ENCODE results near the gene B3GAT3.
"Not testable (repeated sequence)": the region's sequence is repeated elsewhere in the genome, so short reads cannot be mapped to it uniquely, and the experiment has no call there.

Gene B3GAT3

GRCh38 chr11:62616957-62617356 is 4.8 kb downstream of the B3GAT3 start:
- not testable (repeated sequence) for H3K27me3 ChIP-seq (ENCODE audit: insufficient read depth, low read length); H2AK5ac ChIP-seq (ENCODE audit: low read length); H3K4me3 ChIP-seq (ENCODE audit: low read depth, low read length); H4K8ac ChIP-seq (ENCODE audit: low read depth, low read length); H3K79me2 ChIP-seq (ENCODE audit: control insufficient read depth, insufficient read depth, low read length, poor library complexity); H2BK5ac ChIP-seq (ENCODE audit: low read depth, low read length, poor library complexity); H3K9ac ChIP-seq (ENCODE audit: low read length); H2AFZ ChIP-seq (ENCODE audit: insufficient read depth, low read length, poor library complexity); H3K9me3 ChIP-seq (ENCODE audit: insufficient read depth, low read depth, low read length); H3K14ac ChIP-seq (ENCODE audit: low read length); H3K18ac ChIP-seq (ENCODE audit: low read length); H2BK12ac ChIP-seq (ENCODE audit: low read length); H3K27ac ChIP-seq (ENCODE audit: low read depth, low read length); DNase-seq; H3K4ac ChIP-seq (ENCODE audit: low read depth, low read length); H2BK120ac ChIP-seq (ENCODE audit: insufficient read depth, low read length, poor library complexity); H4K12ac ChIP-seq (ENCODE audit: low read depth, low read length); H3K4me2 ChIP-seq (ENCODE audit: low read length); H4K91ac ChIP-seq (ENCODE audit: low read depth, low read length); H3K23ac ChIP-seq (ENCODE audit: low read length)
- peaks cover 7 to 11% of the 10 kb centered on the region in 2 experiments for H3K4me1 ChIP-seq (ENCODE audit: control insufficient read depth in 1 of 2, insufficient read depth in 2 of 2, low read length in 2 of 2)
- WGBS (ENCODE audit: extremely low coverage, insufficient coverage, insufficient read length) = no CpG with 5 or more reads among the region's 14 CpGs
- H3K36me3 ChIP-seq (ENCODE audit: control insufficient read depth in 1 of 2, insufficient read depth in 2 of 2, low read length in 2 of 2) = peaks cover 20% of the 10 kb centered on the region in 2 experiments
- H3K79me1 ChIP-seq (ENCODE audit: low read length) = peaks cover 12% of the 10 kb centered on the region

DNA sequence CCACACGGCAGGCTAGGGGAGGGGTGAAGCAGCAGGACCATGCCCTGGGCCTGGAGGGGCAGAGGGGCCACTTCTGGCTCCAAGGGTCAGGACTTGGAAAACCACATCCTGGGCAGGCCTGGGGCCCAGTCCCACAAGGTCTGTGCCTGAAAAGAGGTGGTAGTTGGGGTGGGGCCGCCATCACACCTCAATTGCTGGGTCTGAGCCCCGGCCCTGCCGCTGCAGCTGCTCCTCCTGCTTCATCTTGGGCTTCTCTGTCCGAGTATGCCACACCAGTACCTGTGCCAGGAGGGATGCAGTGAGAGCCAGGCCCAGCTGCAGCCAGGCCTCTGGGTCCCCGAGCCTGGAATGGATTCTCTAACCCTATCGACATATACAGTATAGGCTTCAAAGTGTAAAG is 6.3 kb downstream of the B3GAT3 start:
- Histone ChIP-seq H3K4me2 (ENCODE audit: low read length) (no peak overlapping the region), H3K18ac (ENCODE audit: low read length) (no peak overlapping the region), H3K79me1 (ENCODE audit: low read length) (peaks cover 14% of the 10 kb centered on the region), H2AFZ (ENCODE audit: insufficient read depth, low read length, poor library complexity) (no peak overlapping the region), H3K9ac (ENCODE audit: low read length) (no peak overlapping the region), H3K4me1 (ENCODE audit: control insufficient read depth in 1 of 2, insufficient read depth in 2 of 2, low read length in 2 of 2) (peaks cover 13 to 15% of the 10 kb centered on the region in 2 experiments), H4K12ac (ENCODE audit: low read depth, low read length) (no peak overlapping the region), H2BK12ac (ENCODE audit: low read length) (no peak overlapping the region), H3K14ac (ENCODE audit: low read length) (no peak overlapping the region), H3K4ac (ENCODE audit: low read depth, low read length) (no peak overlapping the region), H3K27me3 (ENCODE audit: insufficient read depth, low read length) (no peaks in the 10 kb centered on the region), H3K79me2 (ENCODE audit: control insufficient read depth, insufficient read depth, low read length, poor library complexity) (peaks cover 9% of the 10 kb centered on the region), H3K27ac (ENCODE audit: low read depth, low read length) (no peak overlapping the region), H4K8ac (ENCODE audit: low read depth, low read length) (no peak overlapping the region), H2BK5ac (ENCODE audit: low read depth, low read length, poor library complexity) (no peak overlapping the region), H3K36me3 (ENCODE audit: control insufficient read depth in 1 of 2, insufficient read depth in 2 of 2, low read length in 2 of 2) (peaks cover 24 to 27% of the 10 kb centered on the region in 2 experiments), H4K91ac (ENCODE audit: low read depth, low read length) (no peak overlapping the region), H3K4me3 (ENCODE audit: low read depth, low read length) (no peak overlapping the region), H2AK5ac (ENCODE audit: low read length) (no peak overlapping the region), H3K9me3 (ENCODE audit: insufficient read depth, low read depth, low read length) (peaks cover 2% of the 10 kb centered on the region), H3K23ac (ENCODE audit: low read length) (peak overlapping the region; percentile 35), H2BK120ac (ENCODE audit: insufficient read depth, low read length, poor library complexity) (no peak overlapping the region)
- WGBS (ENCODE audit: extremely low coverage, insufficient coverage, insufficient read length) = no CpG with 5 or more reads among the region's 7 CpGs
- DNase-seq = no peak

GRCh38 chr11:62614275-62614674 is 7.5 kb downstream of the B3GAT3 start:
- Histone ChIP-seq H2AK5ac (ENCODE audit: low read length) (no peak overlapping the region), H3K4me1 (ENCODE audit: control insufficient read depth in 1 of 2, insufficient read depth in 2 of 2, low read length in 2 of 2) (peaks cover 12 to 14% of the 10 kb centered on the region in 2 experiments), H3K79me1 (ENCODE audit: low read length) (peaks cover 14% of the 10 kb centered on the region), H4K12ac (ENCODE audit: low read depth, low read length) (peak overlapping the region; percentile 68), H3K79me2 (ENCODE audit: control insufficient read depth, insufficient read depth, low read length, poor library complexity) (peaks cover 9% of the 10 kb centered on the region), H3K14ac (ENCODE audit: low read length) (no peak overlapping the region), H4K91ac (ENCODE audit: low read depth, low read length) (no peak overlapping the region), H2BK5ac (ENCODE audit: low read depth, low read length, poor library complexity) (no peak overlapping the region), H2BK120ac (ENCODE audit: insufficient read depth, low read length, poor library complexity) (no peak overlapping the region), H3K9ac (ENCODE audit: low read length) (no peak overlapping the region), H3K4me3 (ENCODE audit: low read depth, low read length) (no peak overlapping the region), H3K4ac (ENCODE audit: low read depth, low read length) (no peak overlapping the region), H3K18ac (ENCODE audit: low read length) (no peak overlapping the region), H3K36me3 (ENCODE audit: control insufficient read depth in 1 of 2, insufficient read depth in 2 of 2, low read length in 2 of 2) (peaks cover 31 to 32% of the 10 kb centered on the region in 2 experiments), H3K27me3 (ENCODE audit: insufficient read depth, low read length) (no peaks in the 10 kb centered on the region), H3K9me3 (ENCODE audit: insufficient read depth, low read depth, low read length) (peaks cover 2% of the 10 kb centered on the region), H4K8ac (ENCODE audit: low read depth, low read length) (no peak overlapping the region), H2BK12ac (ENCODE audit: low read length) (no peak overlapping the region), H3K23ac (ENCODE audit: low read length) (no peak overlapping the region), H3K4me2 (ENCODE audit: low read length) (no peak overlapping the region), H3K27ac (ENCODE audit: low read depth, low read length) (no peak overlapping the region), H2AFZ (ENCODE audit: insufficient read depth, low read length, poor library complexity) (no peak overlapping the region)
- peak; percentile 42 to 51 for DNase-seq
- WGBS (ENCODE audit: extremely low coverage, insufficient coverage, insufficient read length) = no CpG with 5 or more reads among the region's 8 CpGs

DNA sequence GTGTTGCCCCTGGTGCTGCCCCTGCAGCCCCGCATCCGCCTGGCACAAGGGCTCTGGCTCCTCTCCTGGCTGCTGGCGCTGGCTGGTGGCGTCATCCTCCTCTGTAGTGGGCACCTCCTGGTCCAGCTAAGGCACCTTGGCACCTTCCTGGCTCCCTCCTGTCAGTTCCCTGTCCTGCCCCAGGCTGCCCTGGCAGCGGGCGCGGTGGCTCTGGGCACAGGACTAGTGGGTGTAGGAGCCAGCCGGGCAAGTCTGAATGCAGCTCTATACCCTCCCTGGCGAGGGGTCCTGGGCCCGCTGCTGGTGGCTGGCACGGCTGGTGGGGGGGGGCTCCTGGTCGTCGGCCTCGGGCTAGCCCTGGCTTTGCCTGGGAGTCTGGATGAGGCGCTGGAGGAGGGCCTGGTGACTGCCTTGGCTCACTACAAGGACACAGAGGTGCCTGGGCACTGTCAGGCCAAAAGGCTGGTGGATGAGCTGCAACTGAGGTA is 8.5 kb downstream of the B3GAT3 start:
- no peaks in the 10 kb centered on the region for H3K27me3 ChIP-seq (ENCODE audit: insufficient read depth, low read length)
- WGBS (ENCODE audit: extremely low coverage, insufficient coverage, insufficient read length) = no CpG with 5 or more reads among the region's 15 CpGs

More for the DNA sequence above, 8.5 kb downstream of the B3GAT3 start:
- Histone ChIP-seq H3K14ac (ENCODE audit: low read length) (peak overlapping the region; percentile 64), H4K8ac (ENCODE audit: low read depth, low read length) (peak overlapping the region; percentile 69), H4K91ac (ENCODE audit: low read depth, low read length) (peak overlapping the region; percentile 61), H3K4me1 (ENCODE audit: control insufficient read depth in 1 of 2, insufficient read depth in 2 of 2, low read length in 2 of 2) (peaks cover 12 to 14% of the 10 kb centered on the region in 2 experiments), H2BK120ac (ENCODE audit: insufficient read depth, low read length, poor library complexity) (peak overlapping the region; percentile 65), H3K4ac (ENCODE audit: low read depth, low read length) (no peak overlapping the region), H3K23ac (ENCODE audit: low read length) (no peak overlapping the region), H2AFZ (ENCODE audit: insufficient read depth, low read length, poor library complexity) (no peak overlapping the region), H2BK5ac (ENCODE audit: low read depth, low read length, poor library complexity) (peak overlapping the region; percentile 4), H3K79me2 (ENCODE audit: control insufficient read depth, insufficient read depth, low read length, poor library complexity) (peaks cover 9% of the 10 kb centered on the region), H4K12ac (ENCODE audit: low read depth, low read length) (peak overlapping the region; percentile 63), H3K18ac (ENCODE audit: low read length) (peak overlapping the region; percentile 55), H2BK12ac (ENCODE audit: low read length) (peak overlapping the region; percentile 72), H3K4me3 (ENCODE audit: low read depth, low read length) (peak overlapping the region; percentile 16), H2AK5ac (ENCODE audit: low read length) (peak overlapping the region; percentile 93), H3K79me1 (ENCODE audit: low read length) (peaks cover 14% of the 10 kb centered on the region), H3K36me3 (ENCODE audit: control insufficient read depth in 1 of 2, insufficient read depth in 2 of 2, low read length in 2 of 2) (peaks cover 38 to 41% of the 10 kb centered on the region in 2 experiments), H3K27ac (ENCODE audit: low read depth, low read length) (no peak overlapping the region), H3K9ac (ENCODE audit: low read length) (no peak overlapping the region), H3K4me2 (ENCODE audit: low read length) (peak overlapping the region; percentile 23), H3K9me3 (ENCODE audit: insufficient read depth, low read depth, low read length) (peaks cover 2% of the 10 kb centered on the region)
- no peak for DNase-seq

Data from trophoblast cell (in vitro differentiated cells and primary cell).